ENCODE data around the gene KIF26B.
"Not testable (repeated sequence)": the region's sequence is repeated elsewhere in the genome, so short reads cannot be mapped to it uniquely, and the experiment has no call there.

The KIF26B gene

DNA sequence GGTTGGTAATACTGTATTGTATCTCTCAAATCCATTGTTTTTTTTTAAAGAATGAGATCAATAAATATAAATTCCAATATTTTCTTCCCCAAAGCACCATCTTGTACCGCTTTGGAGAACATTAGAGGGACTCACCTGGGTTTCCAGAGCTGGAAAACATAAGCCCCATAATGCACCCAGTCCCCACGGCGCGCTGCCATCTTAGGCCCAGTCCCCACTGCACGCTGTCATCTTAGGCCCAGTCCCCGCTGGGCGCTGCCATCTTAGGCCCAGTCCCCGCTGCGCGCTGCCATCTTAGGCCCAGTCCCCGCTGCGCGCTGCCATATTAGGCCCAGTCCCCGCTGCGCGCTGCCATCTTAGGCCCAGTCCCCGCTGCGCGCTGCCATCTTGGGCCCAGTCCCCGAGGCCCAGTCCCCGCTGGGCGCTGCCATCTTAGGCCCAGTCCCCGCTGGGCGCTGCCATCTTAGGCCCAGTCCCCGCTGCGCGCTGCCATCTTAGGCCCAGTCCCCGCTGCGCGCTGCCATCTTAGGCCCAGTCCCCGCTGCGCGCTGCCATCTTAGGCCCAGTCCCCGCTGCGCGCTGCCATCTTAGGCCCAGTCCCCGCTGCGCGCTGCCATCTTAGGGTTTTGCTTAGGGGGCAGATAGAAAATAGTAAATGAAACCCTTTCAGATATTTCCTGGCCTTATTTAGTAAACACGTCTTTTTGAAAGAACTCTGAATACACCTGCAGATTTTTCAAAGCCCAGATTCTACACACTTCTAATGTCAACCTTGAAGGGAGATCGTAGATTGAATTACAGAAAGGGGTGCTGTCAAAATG, 518.3 kb downstream of the KIF26B start:
- not testable (repeated sequence) for DNase-seq (ENCODE audit: low spot score); FAIRE-seq

DNA sequence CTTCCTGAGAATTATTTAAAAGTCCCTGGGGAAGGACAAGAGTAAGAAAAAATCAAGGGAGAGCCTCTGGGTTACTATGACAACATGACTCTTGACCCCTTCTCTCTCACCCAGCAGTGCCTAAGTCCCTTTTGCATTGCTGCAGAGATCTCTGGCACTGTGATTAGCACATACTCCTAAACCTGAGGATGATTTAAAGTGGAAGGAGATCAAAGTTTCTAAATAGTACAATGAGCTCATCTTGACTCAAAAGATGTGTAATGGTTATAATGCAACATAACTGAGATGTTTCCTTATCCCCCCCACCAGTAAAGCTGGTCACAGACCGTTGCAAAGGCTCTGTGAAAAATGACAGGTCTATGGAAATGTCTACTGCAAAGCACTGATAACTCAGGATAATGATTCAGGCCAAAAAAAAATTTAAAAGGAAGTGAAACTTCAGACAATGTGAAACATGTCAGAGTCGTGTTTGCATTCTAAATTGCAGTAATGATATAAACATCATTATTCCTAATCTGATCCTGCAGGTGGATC, 519.2 kb downstream of the KIF26B start:
- DNase-seq (ENCODE audit: low spot score): no peak

GRCh38 chr1:245677461-245678240, 522.9 kb downstream of the KIF26B start:
- FAIRE-seq (no peak), DNase-seq (ENCODE audit: low spot score) (no peak)

More for the DNA sequence above, 519.2 kb downstream of the KIF26B start:
- no peak for FAIRE-seq

GRCh38 chr1:245678860-245679411, 524.2 kb downstream of the KIF26B start:
- FAIRE-seq: no peak

GRCh38 chr1:245679821-245680780, 525.3 kb downstream of the KIF26B start:
- DNase-seq (ENCODE audit: low spot score) (no peak), FAIRE-seq (no peak)

More at GRCh38 chr1:245678860-245679411, 524.2 kb downstream of the KIF26B start:
- DNase-seq (ENCODE audit: low spot score): no peak

DNA sequence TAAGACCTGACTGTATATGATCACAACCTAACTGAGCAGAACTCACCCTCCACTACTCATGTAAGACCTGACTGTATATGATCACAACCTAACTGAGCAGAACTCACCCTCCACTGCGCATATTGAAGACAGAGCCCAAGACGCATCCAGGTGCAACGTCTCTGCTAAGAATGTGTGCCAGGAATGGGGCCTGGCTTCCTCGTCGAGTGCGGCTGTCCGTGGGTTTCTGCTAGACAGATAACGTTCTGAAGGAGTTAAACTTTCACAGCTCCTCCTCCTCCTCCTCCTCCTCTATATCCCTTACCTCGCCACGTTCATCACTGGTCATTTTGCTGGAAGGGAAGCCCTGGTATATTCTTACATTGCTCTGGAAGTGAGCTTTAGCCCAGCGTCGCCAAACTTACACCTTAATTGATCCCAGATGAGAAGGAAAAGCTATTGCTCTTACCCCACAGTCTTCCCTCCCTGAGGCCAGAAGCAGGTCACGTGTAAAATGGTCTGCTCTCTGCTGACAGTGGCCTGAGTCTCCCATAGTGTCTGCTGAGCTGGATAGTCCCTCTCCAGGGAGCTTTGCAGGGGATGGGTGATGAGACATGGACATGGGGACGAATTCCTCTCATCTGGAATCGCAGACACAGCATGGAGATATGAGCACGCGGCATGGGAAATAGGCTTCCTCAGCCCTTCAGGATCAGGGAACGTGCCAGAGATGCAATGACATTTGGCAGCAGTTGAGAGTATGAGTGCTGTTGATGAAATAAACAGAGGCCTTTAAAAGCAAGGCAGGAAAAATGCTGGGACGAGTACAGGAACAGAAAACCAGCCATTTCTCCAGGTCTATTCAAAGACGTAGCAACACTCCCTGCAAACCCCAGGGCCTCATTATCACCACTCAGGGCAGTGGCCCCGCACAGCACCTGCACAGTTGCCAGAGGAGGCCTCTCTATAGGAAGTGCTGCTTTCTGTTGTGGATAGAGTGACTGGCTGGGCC, 528.1 kb downstream of the KIF26B start:
- FAIRE-seq (no peak), DNase-seq (ENCODE audit: low spot score) (no peak)

GRCh38 chr1:245683676-245684075, 528.9 kb downstream of the KIF26B start:
- DNase-seq (ENCODE audit: low spot score) (no peak), FAIRE-seq (no peak)

DNA sequence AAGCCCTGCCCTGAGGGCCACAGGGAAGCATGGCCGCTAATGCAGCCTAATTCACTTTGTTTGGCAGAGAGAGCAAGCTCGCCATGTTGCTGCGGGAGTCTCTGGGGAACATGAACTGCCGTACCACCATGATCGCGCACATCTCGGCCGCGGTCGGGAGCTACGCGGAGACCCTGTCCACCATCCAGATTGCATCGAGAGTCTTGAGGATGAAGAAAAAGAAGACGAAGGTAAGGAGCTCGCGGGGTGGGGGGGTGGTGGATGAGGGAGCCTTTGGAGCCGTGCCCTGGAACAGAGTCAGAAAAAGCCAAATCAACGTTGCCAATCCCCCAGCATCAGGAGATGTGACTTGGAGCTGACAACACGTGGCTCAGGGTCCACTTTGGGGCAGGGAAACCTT, 529.4 kb downstream of the KIF26B start:
- FAIRE-seq (no peak), DNase-seq (ENCODE audit: low spot score) (no peak)

DNA sequence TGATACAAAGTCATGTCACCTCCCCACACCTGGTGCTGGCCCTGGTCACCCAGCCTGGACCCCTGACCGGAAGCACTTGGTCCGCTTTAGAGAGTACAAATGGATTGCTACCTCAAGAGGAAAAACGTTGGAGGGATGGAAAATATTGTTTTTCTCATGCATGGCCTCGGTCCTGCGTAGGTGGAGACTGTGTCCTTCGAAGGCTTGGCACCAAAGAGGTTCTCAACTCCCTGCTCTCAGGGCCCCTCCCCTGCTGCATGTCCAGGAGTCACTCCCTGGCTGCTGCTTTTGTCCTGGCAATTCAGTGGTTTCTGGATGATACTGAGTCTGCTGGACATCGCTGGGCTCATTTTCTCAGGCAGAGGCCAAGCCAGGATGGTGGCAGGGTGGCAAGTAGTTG, 529.8 kb downstream of the KIF26B start:
- no peak for DNase-seq (ENCODE audit: low spot score)
- no peak for FAIRE-seq

DNA sequence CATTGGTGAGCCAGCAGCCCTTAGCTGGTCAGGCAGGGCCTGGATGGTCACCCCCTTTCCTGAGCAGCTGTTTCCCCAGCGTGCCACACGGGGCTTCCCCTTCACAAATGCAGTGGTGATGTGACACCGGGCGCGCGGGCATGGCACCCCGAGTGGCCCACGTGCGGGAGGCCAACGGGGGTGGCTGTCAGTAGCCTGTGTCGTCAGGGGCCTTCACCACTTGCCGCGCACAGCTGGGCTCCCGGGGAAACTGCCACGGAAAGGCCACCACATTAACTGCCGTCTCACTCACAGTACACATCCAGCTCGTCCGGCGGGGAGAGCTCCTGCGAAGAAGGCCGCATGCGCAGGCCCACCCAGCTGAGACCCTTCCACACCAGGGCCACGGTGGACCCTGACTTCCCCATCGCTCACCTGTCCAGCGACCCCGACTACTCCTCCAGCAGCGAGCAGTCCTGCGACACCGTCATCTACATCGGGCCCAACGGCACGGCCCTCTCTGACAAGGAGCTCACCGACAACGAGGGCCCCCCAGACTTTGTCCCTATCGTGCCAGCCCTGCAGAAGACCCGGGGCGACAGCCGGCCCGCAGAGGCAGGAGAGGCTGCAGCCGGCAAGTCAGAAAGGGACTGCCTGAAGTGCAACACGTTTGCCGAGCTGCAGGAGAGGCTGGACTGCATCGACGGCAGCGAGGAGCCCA, 530.5 kb downstream of the KIF26B start:
- DNase-seq (ENCODE audit: low spot score): no peak
- FAIRE-seq: no peak

- no peak for FAIRE-seq
- DNase-seq (ENCODE audit: low spot score): no peak
Measured at GRCh38 chr1:245686006-245686405, 531.2 kb downstream of the KIF26B start.

DNA sequence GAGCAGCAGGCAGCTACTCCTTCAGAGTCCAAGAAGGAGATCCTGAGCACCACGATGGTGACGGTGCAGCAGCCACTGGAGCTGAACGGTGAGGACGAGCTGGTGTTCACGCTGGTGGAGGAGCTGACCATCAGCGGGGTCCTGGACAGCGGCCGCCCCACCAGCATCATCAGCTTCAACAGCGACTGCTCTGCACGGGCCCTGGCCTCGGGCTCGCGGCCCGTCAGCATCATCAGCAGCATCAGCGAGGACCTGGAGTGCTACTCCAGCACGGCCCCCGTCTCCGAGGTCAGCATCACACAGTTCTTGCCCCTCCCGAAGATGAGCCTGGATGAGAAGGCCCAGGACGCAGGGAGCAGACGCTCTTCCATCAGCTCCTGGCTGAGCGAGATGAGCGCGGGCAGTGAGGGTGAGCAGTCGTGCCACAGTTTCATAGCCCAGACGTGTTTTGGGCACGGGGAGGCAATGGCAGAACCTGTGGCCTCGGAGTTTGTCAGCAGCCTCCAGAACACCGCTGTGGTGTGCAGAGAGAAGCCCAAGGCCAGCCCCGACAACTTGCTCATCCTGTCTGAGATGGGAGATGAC, 531.8 kb downstream of the KIF26B start:
- FAIRE-seq (no peak), DNase-seq (ENCODE audit: low spot score) (no peak)

GRCh38 chr1:245687152-245687635, 532.4 kb downstream of the KIF26B start:
- DNase-seq (ENCODE audit: low spot score): no peak
- FAIRE-seq: no peak

DNA sequence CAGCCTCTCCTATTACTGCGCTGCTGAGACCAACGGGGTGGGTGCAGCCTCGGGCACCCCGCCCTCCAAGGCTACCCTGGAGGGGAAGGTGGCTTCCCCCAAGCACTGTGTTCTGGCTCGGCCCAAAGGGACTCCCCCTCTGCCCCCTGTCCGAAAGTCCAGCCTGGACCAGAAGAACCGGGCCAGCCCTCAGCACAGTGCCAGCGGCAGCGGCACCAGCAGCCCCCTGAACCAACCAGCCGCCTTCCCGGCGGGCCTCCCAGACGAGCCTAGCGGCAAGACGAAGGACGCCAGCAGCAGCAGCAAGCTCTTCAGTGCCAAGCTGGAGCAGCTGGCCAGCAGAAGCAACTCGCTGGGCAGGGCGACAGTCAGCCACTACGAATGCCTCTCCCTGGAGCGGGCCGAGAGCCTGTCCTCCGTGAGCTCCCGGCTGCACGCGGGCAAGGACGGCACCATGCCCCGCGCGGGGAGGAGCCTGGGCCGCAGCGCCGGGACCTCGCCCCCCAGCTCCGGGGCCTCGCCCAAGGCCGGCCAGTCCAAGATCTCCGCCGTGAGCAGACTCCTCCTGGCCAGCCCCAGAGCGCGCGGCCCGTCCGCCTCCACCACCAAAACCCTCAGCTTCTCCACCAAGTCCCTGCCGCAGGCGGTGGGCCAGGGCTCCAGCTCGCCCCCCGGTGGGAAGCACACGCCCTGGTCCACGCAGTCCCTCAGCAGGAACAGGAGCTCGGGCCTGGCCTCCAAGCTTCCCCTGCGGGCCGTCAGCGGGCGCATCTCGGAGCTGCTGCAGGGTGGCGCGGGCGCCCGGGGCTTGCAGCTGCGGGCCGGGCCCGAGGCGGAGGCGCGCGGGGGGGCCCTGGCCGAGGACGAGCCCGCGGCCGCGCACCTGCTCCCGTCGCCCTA, 533.1 kb downstream of the KIF26B start:
- no peak for DNase-seq (ENCODE audit: low spot score)
- no peak for FAIRE-seq

DNA sequence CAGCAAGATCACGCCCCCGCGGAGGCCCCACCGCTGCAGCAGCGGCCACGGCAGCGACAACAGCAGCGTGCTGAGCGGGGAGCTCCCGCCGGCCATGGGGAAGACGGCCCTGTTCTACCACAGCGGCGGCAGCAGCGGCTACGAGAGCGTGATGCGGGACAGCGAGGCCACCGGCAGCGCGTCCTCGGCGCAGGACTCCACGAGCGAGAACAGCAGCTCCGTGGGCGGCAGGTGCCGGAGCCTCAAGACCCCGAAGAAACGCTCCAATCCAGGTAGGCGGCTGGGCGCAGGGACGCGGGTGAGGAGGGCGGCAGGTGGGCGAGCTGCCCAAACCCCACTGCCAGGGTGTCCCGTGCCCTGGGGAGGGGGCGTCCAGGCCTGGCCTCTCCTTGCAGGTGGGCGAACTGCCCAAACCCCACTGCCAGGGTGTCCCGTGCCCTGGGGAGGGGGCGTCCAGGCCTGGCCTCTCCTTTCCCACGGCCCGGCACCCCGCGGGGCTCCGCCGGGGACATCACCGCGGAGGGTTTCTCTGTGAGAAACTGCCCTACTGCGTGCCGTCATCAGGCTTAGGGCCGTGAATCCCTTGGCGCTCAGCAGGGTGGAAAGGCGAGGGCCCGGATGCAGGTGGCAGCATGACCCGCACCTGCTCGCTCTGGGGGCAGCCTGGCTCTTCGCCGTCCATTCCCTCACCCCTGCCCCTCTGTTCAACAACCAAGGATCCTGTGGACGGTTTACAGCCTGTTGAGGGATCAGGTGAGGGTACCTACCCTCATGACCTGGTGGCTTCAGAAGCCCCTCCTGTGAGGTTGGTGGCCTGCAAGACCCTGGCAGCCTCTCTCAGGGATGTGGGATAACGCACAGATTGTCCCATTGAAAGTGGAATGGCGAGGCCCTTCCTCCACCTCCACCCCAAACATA, 534.0 kb downstream of the KIF26B start:
- FAIRE-seq (no peak), DNase-seq (ENCODE audit: low spot score) (no peak)

DNA sequence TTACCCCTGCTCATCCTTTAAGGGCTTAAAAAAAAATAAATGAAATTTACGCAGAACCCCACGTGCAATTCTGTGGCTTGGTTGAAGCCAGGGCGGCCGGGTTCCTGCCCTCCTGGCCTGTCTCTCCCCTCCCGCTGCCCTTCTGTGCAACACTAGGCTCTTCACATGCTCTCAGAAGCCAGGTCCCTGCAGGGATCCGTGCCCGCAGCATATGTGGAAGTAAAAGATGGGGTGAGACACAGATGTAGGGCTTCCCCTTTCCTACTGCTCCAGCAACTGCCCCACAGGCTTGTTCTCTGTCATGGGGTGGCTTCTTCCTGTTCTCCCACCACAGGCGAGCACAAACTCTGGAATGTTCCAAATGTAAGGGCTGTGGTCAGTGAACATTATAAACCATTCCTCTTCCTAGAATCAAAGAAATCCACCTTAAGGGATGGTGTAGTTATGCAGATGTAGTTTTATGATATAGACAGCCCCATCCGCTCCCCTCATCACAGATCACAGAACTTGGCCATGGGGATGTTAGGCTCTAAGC, 535.4 kb downstream of the KIF26B start:
- DNase-seq (ENCODE audit: low spot score): no peak
- FAIRE-seq: no peak

All from urothelium cell line (cell line).